Measurements from ENCODE around the gene CNPPD1.
A peak's percentile ranks its signal among the peaks of the same experiment; 100 is the strongest.
"Not testable (repeated sequence)": the region's sequence is repeated elsewhere in the genome, so short reads cannot be mapped to it uniquely, and the experiment has no call there.

Gene CNPPD1

GRCh38 chr2:219207884-219208740 is 31.4 kb upstream of the CNPPD1 start:
- DNase-seq (ENCODE audit: low read depth), result no peak

- DNase-seq (ENCODE audit: low read depth), result no peak
These were observed 30.6 kb upstream of the CNPPD1 start for GRCh38 chr2:219207134-219207883.

GRCh38 chr2:219206328-219207133 is 29.8 kb upstream of the CNPPD1 start, which contains the start of gene ZFAND2B:
Gene ZFAND2B (plus strand): TSS chr2:219206782. CDS start chr2:219206988, 206 bp downstream.
- peak; percentile 91 for DNase-seq (ENCODE audit: low read depth)

- DNase-seq (ENCODE audit: low read depth), result no peak
These were observed 29.2 kb upstream of the CNPPD1 start for GRCh38 chr2:219205981-219206327.

- DNase-seq (ENCODE audit: low read depth), result no peak
These were observed 28.4 kb upstream of the CNPPD1 start for GRCh38 chr2:219205165-219205538.

- DNase-seq (ENCODE audit: low read depth), result no peak
These were observed 27.9 kb upstream of the CNPPD1 start for GRCh38 chr2:219204425-219205164.

GRCh38 chr2:219201331-219201730 is 24.6 kb upstream of the CNPPD1 start:
- DNase-seq (ENCODE audit: low read depth), result not testable (repeated sequence)

GRCh38 chr2:219200502-219201326 is 24.0 kb upstream of the CNPPD1 start:
- DNase-seq (ENCODE audit: low read depth), result not testable (repeated sequence)

GRCh38 chr2:219199470-219200211 is 22.9 kb upstream of the CNPPD1 start:
- no peak for DNase-seq (ENCODE audit: low read depth)

- DNase-seq (ENCODE audit: low read depth), result no peak
These were observed 22.2 kb upstream of the CNPPD1 start for GRCh38 chr2:219198974-219199373.

- DNase-seq (ENCODE audit: low read depth), result no peak
These were observed 20.7 kb upstream of the CNPPD1 start for GRCh38 chr2:219197388-219197787.

- no peak for DNase-seq (ENCODE audit: low read depth)
These were observed 10.2 kb upstream of the CNPPD1 start for GRCh38 chr2:219186754-219187456.

GRCh38 chr2:219184121-219184520 is 7.4 kb upstream of the CNPPD1 start:
- DNase-seq (ENCODE audit: low read depth), result no peak

GRCh38 chr2:219183151-219183772 is 6.5 kb upstream of the CNPPD1 start:
- no peak for DNase-seq (ENCODE audit: low read depth)

- no peak for DNase-seq (ENCODE audit: low read depth)
These were observed 5.8 kb upstream of the CNPPD1 start for GRCh38 chr2:219182331-219183150.

- no peak for DNase-seq (ENCODE audit: low read depth)
These were observed 4.8 kb upstream of the CNPPD1 start for GRCh38 chr2:219181531-219181930.

- no peak for DNase-seq (ENCODE audit: low read depth)
These were observed 4.2 kb upstream of the CNPPD1 start for GRCh38 chr2:219180961-219181360.

Data from T follicular helper cell (primary cell).